ENCODE measurements around the gene FBXW12. TPM values are rescaled to one million over a fixed set of nuclear protein-coding genes. Genes with fewer than 3 reads are reported as not detected.

The FBXW12 gene
- total and polyA plus RNA-seq, 2 of the 8 experiments (the other 6 are each of a cell fraction or from before 2014, with no cell fraction given): 0.35 to 0.85 TPM

DNA sequence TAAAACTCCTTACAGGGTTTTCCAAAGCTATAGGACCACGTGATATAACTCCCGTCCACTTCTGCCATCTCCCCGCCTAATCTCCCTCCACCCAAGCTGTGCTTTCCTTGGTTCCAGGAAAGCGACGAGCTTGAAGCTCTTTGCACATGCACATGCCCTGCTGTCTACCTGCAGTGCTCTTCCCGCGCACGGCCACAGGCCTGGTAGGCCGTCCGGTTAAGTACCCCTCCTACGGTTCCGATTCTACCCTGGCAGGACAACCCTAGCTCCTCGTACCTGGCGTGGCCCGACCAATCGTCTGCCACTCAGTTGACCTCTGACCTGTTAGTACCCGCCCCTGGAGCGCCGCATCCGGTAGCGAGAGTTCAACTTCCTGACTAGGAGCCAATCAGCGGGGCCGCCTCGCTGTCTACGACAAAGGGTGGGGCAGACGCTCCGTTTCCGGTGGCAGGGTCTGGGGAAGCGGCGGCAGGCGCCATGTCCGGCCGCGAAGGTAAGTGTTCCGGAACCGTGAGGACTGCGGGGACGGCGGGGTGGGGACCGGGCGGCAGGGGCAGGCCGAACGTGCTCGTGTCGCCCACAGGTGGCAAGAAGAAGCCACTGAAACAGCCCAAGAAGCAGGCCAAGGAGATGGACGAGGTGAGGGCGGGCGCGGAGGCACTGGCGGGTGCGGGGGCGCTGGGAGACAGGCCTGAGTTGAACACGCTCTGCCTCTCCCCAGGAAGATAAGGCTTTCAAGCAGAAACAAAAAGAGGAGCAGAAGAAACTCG is 68.0 kb downstream of the FBXW12 start, which contains the start of the genes CCDC51 and TMA7 (continued):
- TF ChIP-seq ZNF274 (IDR thresholded peaks at IDR 0.05; ENCODE audit: borderline replicate concordance, extremely low read depth, low read length): no peak
- no peak for TF ChIP-seq SUZ12 (IDR thresholded peaks at IDR 0.05; ENCODE audit: low read length)
- TF ChIP-seq CREB1 (IDR thresholded peaks at IDR 0.05): peak; percentile 80
- no peak for TF ChIP-seq FOSL1 (IDR thresholded peaks at IDR 0.05; ENCODE audit: insufficient read depth, low read depth, low read length)
- peak; percentile 77 to 88; a peak in 2 of 3 replicates for TF ChIP-seq POLR2A (IDR thresholded peaks at IDR 0.05; ENCODE audit: control extremely low read depth in 1 of 2, low read depth in 2 of 2, low read length in 2 of 2)
- TF ChIP-seq SRF (IDR thresholded peaks at IDR 0.05; ENCODE audit: low read depth, low read length): no peak
- TF ChIP-seq, protein P1, sequence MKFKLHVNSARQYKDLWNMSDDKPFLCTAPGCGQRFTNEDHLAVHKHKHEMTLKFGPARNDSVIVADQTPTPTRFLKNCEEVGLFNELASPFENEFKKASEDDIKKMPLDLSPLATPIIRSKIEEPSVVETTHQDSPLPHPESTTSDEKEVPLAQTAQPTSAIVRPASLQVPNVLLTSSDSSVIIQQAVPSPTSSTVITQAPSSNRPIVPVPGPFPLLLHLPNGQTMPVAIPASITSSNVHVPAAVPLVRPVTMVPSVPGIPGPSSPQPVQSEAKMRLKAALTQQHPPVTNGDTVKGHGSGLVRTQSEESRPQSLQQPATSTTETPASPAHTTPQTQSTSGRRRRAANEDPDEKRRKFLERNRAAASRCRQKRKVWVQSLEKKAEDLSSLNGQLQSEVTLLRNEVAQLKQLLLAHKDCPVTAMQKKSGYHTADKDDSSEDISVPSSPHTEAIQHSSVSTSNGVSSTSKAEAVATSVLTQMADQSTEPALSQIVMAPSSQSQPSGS (IDR thresholded peaks at IDR 0.05; ENCODE audit: low read length): no peak
- peak; percentile 80 for TF ChIP-seq ASH2L (IDR thresholded peaks at IDR 0.05; ENCODE audit: low read length)
- TF ChIP-seq BRCA1 (IDR thresholded peaks at IDR 0.05; ENCODE audit: low read depth, low read length): no peak
- TF ChIP-seq SIRT6 (IDR thresholded peaks at IDR 0.05; ENCODE audit: low read length): no peak
- TF ChIP-seq RNF2 (IDR thresholded peaks at IDR 0.05; ENCODE audit: borderline replicate concordance, low read depth, low read length, missing control alignments, poor library complexity, severe bottlenecking): no peak
- no peak for TF ChIP-seq TCF12 (IDR thresholded peaks at IDR 0.05; ENCODE audit: low read depth, low read length)
- TF ChIP-seq YY1 (IDR thresholded peaks at IDR 0.05; ENCODE audit: low read depth, low read length): peak; percentile 89
- no peak for TF ChIP-seq RFX5 (IDR thresholded peaks at IDR 0.05; ENCODE audit: borderline replicate concordance, low read depth, low read length)
- no peak for TF ChIP-seq JUN (IDR thresholded peaks at IDR 0.05; ENCODE audit: low read depth, low read length)
- peak; percentile 97 for TF ChIP-seq PHF8 (conservative IDR thresholded peaks at IDR 0.05; ENCODE audit: low read depth, low read length)
- peak; percentile 47; the same call in 1 of the 2 replicates for TF ChIP-seq RBBP5 (IDR thresholded peaks at IDR 0.05; ENCODE audit: borderline replicate concordance, low read depth, low read length)
- TF ChIP-seq, protein P2, sequence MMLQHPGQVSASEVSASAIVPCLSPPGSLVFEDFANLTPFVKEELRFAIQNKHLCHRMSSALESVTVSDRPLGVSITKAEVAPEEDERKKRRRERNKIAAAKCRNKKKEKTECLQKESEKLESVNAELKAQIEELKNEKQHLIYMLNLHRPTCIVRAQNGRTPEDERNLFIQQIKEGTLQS (IDR thresholded peaks at IDR 0.05; ENCODE audit: insufficient read depth, low read depth, low read length): no peak
- no peak for TF ChIP-seq BCL11A (IDR thresholded peaks at IDR 0.05; ENCODE audit: low read depth in 2 of 2, low read length in 2 of 2)
- TF ChIP-seq KDM1A (IDR thresholded peaks at IDR 0.05; ENCODE audit: borderline replicate concordance, low read length): no peak

All from H1 (cell line).